HepG2 (cell line): Measurements from ENCODE around the gene GDF7. TPM values are rescaled to one million over a fixed set of nuclear protein-coding genes. Genes with fewer than 3 reads are reported as not detected.

Experiments
- ATAC-seq: fragments of 200-7000 bp; cut with Tn5 transposase; 3 replicates; pipeline ENCODE4 v1.9.1; 2020; ENCODE audit warnings: mild to moderate bottlenecking, moderate library complexity
- BruUV-seq: library from RNA; stranded (reverse); fragments of 400-500 nt; replicated peaks from 2 replicates; lab custom pipeline; 2021; lab: Mats Ljungman, UMichigan
- CTCF ChIA-PET: fragments of 300-600 bp; formaldehyde crosslinking; extraction: SDS; loops from one replicate; lab custom pipeline; 2021; ENCODE audit warnings: low total read pairs, inconsistent platforms, low intra/inter-chr PET ratio; lab: Yijun Ruan, JAX
- POLR2A ChIA-PET: fragments of 350-600 bp; sonication (Branson Sonifier 250); formaldehyde crosslinking; loops from one replicate; lab custom pipeline; 2020; ENCODE audit warnings: antibody characterized with exemption, inconsistent platforms; lab: Yijun Ruan, JAX
- DNase-seq: peaks from one replicate; pipeline ENCODE4 v3.0.0-alpha.2; 2015; ENCODE audit warnings: low spot score
- FAIRE-seq: peaks from 3 replicates; lab custom pipeline; 2011; peaks lifted over from hg19 to GRCh38; lab: Jason Lieb, UNC
- H2AFZ ChIP-seq: one replicate; pipeline ENCODE4 v1.6.1; 2011; ENCODE audit warnings: low read length, inconsistent platforms
- H3K27ac ChIP-seq: fragments of 300-600 bp; 3 replicates; pipeline ENCODE4 v1.8.0; 2011; ENCODE audit warnings: mixed run types, mild to moderate bottlenecking, mixed read lengths, low read length, inconsistent platforms; ENCODE audit not compliant: insufficient read depth; ENCODE audit errors: extremely low read length
- H3K27me3 ChIP-seq, 2 experiments: fragments of 200-600 bp in 1 of 2; 2 replicates in 1 of 2; 3 replicates in 1 of 2; pipeline versions ENCODE4 v1.6.0 to v1.8.0; 2011; ENCODE audit warnings: low read length in 2 of 2, mild to moderate bottlenecking in 2 of 2, moderate library complexity in 2 of 2, inconsistent platforms in 1 of 2; ENCODE audit not compliant: insufficient read depth in 2 of 2, control insufficient read depth in 1 of 2
- H3K36me3 ChIP-seq, 2 experiments: fragments of 200-600 bp in 1 of 2; replicated peaks in 1 of 2; 2 replicates in 1 of 2; 3 replicates in 1 of 2; pipeline versions ENCODE4 v1.5.1 to v1.8.0; 2011; ENCODE audit warnings: low read length in 2 of 2, inconsistent platforms in 1 of 2; ENCODE audit not compliant: insufficient read depth in 2 of 2, control insufficient read depth in 1 of 2
- H3K4me1 ChIP-seq: 2 replicates; pipeline ENCODE4 v1.5.1; 2012; ENCODE audit warnings: low read length, inconsistent platforms; ENCODE audit not compliant: insufficient read depth
- H3K4me2 ChIP-seq: 2 replicates; pipeline ENCODE4 v1.6.0; 2011; ENCODE audit warnings: low read depth, low read length, inconsistent platforms
- H3K4me3 ChIP-seq, 3 experiments: fragments of 200-600 bp in 1 of 3; sonication (generic), shearing (Covaris generic) in 1 of 3; replicated peaks in 1 of 3; 2 replicates each; pipeline ENCODE4 v1.5.1; 2011 to 2016; ENCODE audit warnings: low read length in 3 of 3, inconsistent platforms in 2 of 3, low read depth in 2 of 3, mild to moderate bottlenecking in 2 of 3, control low read depth in 1 of 3, mixed read lengths in 1 of 3; ENCODE audit not compliant: insufficient read depth in 1 of 3
- H3K79me2 ChIP-seq: one replicate; pipeline ENCODE4 v1.6.1; 2011; ENCODE audit warnings: low read length, inconsistent platforms; ENCODE audit not compliant: insufficient read depth
- H3K9ac ChIP-seq: 2 replicates; pipeline ENCODE4 v1.6.0; 2011; ENCODE audit warnings: mild to moderate bottlenecking, low read depth, low read length, inconsistent platforms; ENCODE audit not compliant: insufficient read depth
- H3K9me3 ChIP-seq: 2 replicates; pipeline ENCODE4 v1.5.1; 2012; ENCODE audit warnings: mild to moderate bottlenecking, low read length
- H4K20me1 ChIP-seq: 2 replicates; pipeline ENCODE4 v1.6.0; 2011; ENCODE audit warnings: inconsistent platforms, mild to moderate bottlenecking, low read length, moderate library complexity; ENCODE audit not compliant: insufficient read depth
- CREM ChIP-seq, 2 experiments: sonication (generic) in 1 of 2; formaldehyde crosslinking in 1 of 2; IDR thresholded peaks; 2 replicates each; pipeline versions ENCODE4 v1.4.0 to v1.6.1; 2016 to 2020; ENCODE audit warnings: antibody characterized with exemption in 1 of 2, mild to moderate bottlenecking in 1 of 2, missing genetic modification reagents in 1 of 2
- ELK4 ChIP-seq: sonication (generic); formaldehyde crosslinking; IDR thresholded peaks from 2 replicates; pipeline ENCODE4 v1.9.0; 2021; ENCODE audit warnings: missing genetic modification reagents, borderline replicate concordance
- FOXO4 ChIP-seq: sonication (generic); formaldehyde crosslinking; conservative IDR thresholded peaks from 2 replicates; pipeline ENCODE4 v1.8.1; 2023; ENCODE audit warnings: missing genetic modification reagents
- GMEB2 ChIP-seq: IDR thresholded peaks from 2 replicates; pipeline ENCODE4 v1.6.1; 2016; ENCODE audit warnings: missing biosample characterization, missing genetic modification reagents, low read depth
- HNRNPUL1 ChIP-seq: fragments of 200-400 bp; formaldehyde crosslinking; IDR thresholded peaks from 2 replicates; pipeline ENCODE4 v1.6.1; 2017; ENCODE audit warnings: low read depth, mild to moderate bottlenecking, low read length, moderate library complexity
- MEF2D ChIP-seq: sonication (generic); formaldehyde crosslinking; IDR thresholded peaks from 2 replicates; pipeline ENCODE4 v1.5.1; 2020; ENCODE audit warnings: mild to moderate bottlenecking, missing genetic modification reagents
- RFX1 ChIP-seq: fragments of 450-650 bp; IDR thresholded peaks from 2 replicates; pipeline ENCODE4 v1.6.1; 2017
- TFDP2 ChIP-seq: sonication (generic); formaldehyde crosslinking; IDR thresholded peaks from 2 replicates; pipeline ENCODE4 v1.4.0; 2020; ENCODE audit warnings: missing genetic modification reagents
- TSC22D2 ChIP-seq: sonication (generic); formaldehyde crosslinking; IDR thresholded peaks from 2 replicates; pipeline ENCODE4 v1.5.1; 2020; ENCODE audit warnings: missing genetic modification reagents, mild to moderate bottlenecking, borderline replicate concordance
- ZNF280B ChIP-seq: sonication (generic); formaldehyde crosslinking; IDR thresholded peaks from 2 replicates; pipeline ENCODE4 v1.5.0; 2020; ENCODE audit warnings: missing genetic modification reagents, mild to moderate bottlenecking, borderline replicate concordance
- ZNF687 ChIP-seq: sonication (generic); formaldehyde crosslinking; IDR thresholded peaks from 2 replicates; pipeline ENCODE4 v1.5.1; 2020; ENCODE audit warnings: mild to moderate bottlenecking, missing genetic modification reagents, moderate library complexity
- ZZZ3 ChIP-seq: sonication (generic); formaldehyde crosslinking; IDR thresholded peaks from 2 replicates; pipeline ENCODE4 v1.4.0; 2020; ENCODE audit warnings: missing genetic modification reagents, mild to moderate bottlenecking, borderline replicate concordance
- WGBS: methylation state at CpG from one replicate; pipeline ENCODE4 v1.1.6; 2017; ENCODE audit warnings: low lambda C conversion rate; 5-methylcytosine and 5-hydroxymethylcytosine counted together
- in situ Hi-C: cut with HindIII; loops from 2 replicates; pipeline ENCODE4 v1.10.0; 2017; ENCODE audit warnings: low pct_unique_long_range_greater_than_20kb; ENCODE audit not compliant: extremely low pct_ligation_motif_present
- intact Hi-C: fragments of 100-400 bp; cut with micrococcal nuclease; formaldehyde crosslinking; loops from one replicate; pipeline ENCODE4 v1.10.0; 2022; ENCODE audit not compliant: unreplicated experiment
- polyA plus RNA-seq, 8 experiments: library from polyadenylated mRNA; depleted of rRNA in 3 of 8; stranded (reverse) in 7 of 8; unstranded in 1 of 8; fragments of >200 nt; fragmentation: Illumina TruSeq in 4 of 8; extraction: Trizol in 4 of 8; gene quantifications; 2 replicates each; pipeline versions ENCODE4 v1.2.1 to v1.2.3, GENCODE V29; 2011 to 2016; ENCODE audit warnings: low read depth in 4 of 8, missing spikeins in 1 of 8, mixed read lengths in 1 of 8; ENCODE audit not compliant: insufficient read depth in 1 of 8
- total RNA-seq, 5 experiments: library from RNA; depleted of rRNA; stranded (reverse); fragments of >200 nt; fragmentation: Illumina TruSeq; extraction: Trizol; gene quantifications; 2 replicates each; pipeline ENCODE4 v1.2.3, GENCODE V29; 2016; ENCODE audit warnings: low read depth in 1 of 5

Gene GDF7
- total and polyA plus RNA-seq, 2 of the 13 experiments (the other 11 are each of a cell fraction or from before 2014, with no cell fraction given), result 1.6 to 15.0 TPM

GRCh38 chr2:20645761-20646160 lies 21.2 kb upstream of the GDF7 start:
- intact Hi-C loops, result no loop called here
- Histone ChIP-seq H4K20me1 (no peaks in the 10 kb centered on the region), H3K4me3 (no peak overlapping the region), H3K27ac (no peak overlapping the region), H3K36me3 (peaks cover 6 to 13% of the 10 kb centered on the region in 2 experiments; a peak in 3 of 5 replicates), H3K27me3 (no peaks in the 10 kb centered on the region; a peak in 1 of 5 replicates), H3K9me3 (no peaks in the 10 kb centered on the region), H3K4me1 (peaks cover 38% of the 10 kb centered on the region), H2AFZ (no peak overlapping the region), H3K9ac (no peak overlapping the region), H3K79me2 (peaks cover 9% of the 10 kb centered on the region), H3K4me2 (no peak overlapping the region)
- WGBS, result 88% methylated on average over 10 of the region's 10 CpGs
- DNase-seq, result no peak
- CTCF ChIA-PET, result no interaction called here
- in situ Hi-C loops, result no loop called here
- no peak for ATAC-seq
- no peak for FAIRE-seq
- no TSS peak for BruUV-seq
- POLR2A ChIA-PET, result no interaction called here
- no peak for TF ChIP-seq TFDP2
- no peak for TF ChIP-seq CREM (IDR thresholded peaks at IDR 0.05)
- TF ChIP-seq CREM (CRISPR knock-in tag; IDR thresholded peaks at IDR 0.05), result no peak
- TF ChIP-seq HNRNPUL1, result no peak
- TF ChIP-seq ZNF687 (CRISPR knock-in tag), result no peak
- no peak for TF ChIP-seq TSC22D2
- no peak for TF ChIP-seq RFX1
- TF ChIP-seq ZNF280B (CRISPR knock-in tag), result no peak
- no peak for TF ChIP-seq GMEB2 (CRISPR knock-in tag)
- no peak for TF ChIP-seq FOXO4 (CRISPR knock-in tag)
- TF ChIP-seq ELK4 (CRISPR knock-in tag), result no peak
- no peak for TF ChIP-seq MEF2D (CRISPR knock-in tag)
- TF ChIP-seq ZZZ3 (CRISPR knock-in tag), result no peak
